ENCODE results near the gene EPHB2. TPM values are rescaled to one million over a fixed set of nuclear protein-coding genes. Genes with fewer than 3 reads are reported as not detected.
"Not testable (repeated sequence)": the region's sequence is repeated elsewhere in the genome, so short reads cannot be mapped to it uniquely, and the experiment has no call there.

EPHB2 gene
- total RNA-seq, 6 experiments from 2014 or later: 13.1 to 36.4 (median 30.9) TPM

- no peak for TF ChIP-seq CTCF (IDR thresholded peaks at IDR 0.05)
- Mint-ChIP-seq H3K4me1 (ENCODE audit: low read depth) (peaks cover 35% of the 10 kb centered on the region), H3K27ac (peak overlapping the region; percentile 87), H3K9me3 (no peaks in the 10 kb centered on the region), H3K27me3 (ENCODE audit: insufficient read depth) (peaks cover 2% of the 10 kb centered on the region; the same call in 1 of the 2 replicates), H3K36me3 (ENCODE audit: low read depth) (no peaks in the 10 kb centered on the region), H3K4me3 (peak overlapping the region; percentile 31)
- peak; percentile 88 for DNase-seq
Measured at GRCh38 chr1:22832414-22832786, 121.8 kb downstream of the EPHB2 start.

GRCh38 chr1:22833699-22834098 is 123.1 kb downstream of the EPHB2 start:
- no peak for DNase-seq
- Mint-ChIP-seq H3K27me3 (ENCODE audit: insufficient read depth) (peaks cover 4% of the 10 kb centered on the region; the same call in 1 of the 2 replicates), H3K4me1 (ENCODE audit: low read depth) (peaks cover 30% of the 10 kb centered on the region), H3K9me3 (no peaks in the 10 kb centered on the region), H3K4me3 (no peak overlapping the region), H3K27ac (no peak overlapping the region), H3K36me3 (ENCODE audit: low read depth) (no peaks in the 10 kb centered on the region)
- no peak for TF ChIP-seq CTCF (IDR thresholded peaks at IDR 0.05)

- not testable (repeated sequence) for H3K27ac Mint-ChIP-seq; DNase-seq; H3K36me3 Mint-ChIP-seq (ENCODE audit: low read depth); H3K4me3 Mint-ChIP-seq; H3K27me3 Mint-ChIP-seq (ENCODE audit: insufficient read depth); H3K9me3 Mint-ChIP-seq
- peaks cover 25% of the 10 kb centered on the region for H3K4me1 Mint-ChIP-seq (ENCODE audit: low read depth)
Measured at GRCh38 chr1:22834420-22834819, 123.8 kb downstream of the EPHB2 start.

GRCh38 chr1:22835636-22836319 is 125.1 kb downstream of the EPHB2 start:
- DNase-seq: no peak
- Mint-ChIP-seq H3K27ac (no peak overlapping the region), H3K36me3 (ENCODE audit: low read depth) (no peaks in the 10 kb centered on the region), H3K4me3 (no peak overlapping the region), H3K9me3 (no peaks in the 10 kb centered on the region), H3K4me1 (ENCODE audit: low read depth) (peaks cover 22% of the 10 kb centered on the region), H3K27me3 (ENCODE audit: insufficient read depth) (peaks cover 6% of the 10 kb centered on the region; the same call in 1 of the 2 replicates)
- no peak for TF ChIP-seq CTCF (IDR thresholded peaks at IDR 0.05)

- DNase-seq: no peak
- Mint-ChIP-seq H3K4me1 (ENCODE audit: low read depth) (peaks cover 12% of the 10 kb centered on the region), H3K27ac (no peak overlapping the region; the same call in 1 of the 2 replicates), H3K36me3 (ENCODE audit: low read depth) (no peaks in the 10 kb centered on the region), H3K27me3 (ENCODE audit: insufficient read depth) (peaks cover 5% of the 10 kb centered on the region; the same call in 1 of the 2 replicates), H3K9me3 (no peaks in the 10 kb centered on the region), H3K4me3 (no peak overlapping the region)
- TF ChIP-seq CTCF (IDR thresholded peaks at IDR 0.05): no peak
Measured at GRCh38 chr1:22836850-22837249, 126.2 kb downstream of the EPHB2 start.

- no peak overlapping the region for H3K27ac Mint-ChIP-seq
- peaks cover 6% of the 10 kb centered on the region for H3K27me3 Mint-ChIP-seq (ENCODE audit: insufficient read depth)
- H3K36me3 Mint-ChIP-seq (ENCODE audit: low read depth): no peaks in the 10 kb centered on the region
- no peak overlapping the region for H3K4me3 Mint-ChIP-seq
- H3K4me1 Mint-ChIP-seq (ENCODE audit: low read depth): peaks cover 7% of the 10 kb centered on the region
- no peaks in the 10 kb centered on the region for H3K9me3 Mint-ChIP-seq
- DNase-seq: no peak
- TF ChIP-seq CTCF (IDR thresholded peaks at IDR 0.05): no peak
Measured at GRCh38 chr1:22837332-22837731, 126.7 kb downstream of the EPHB2 start.
